CD4-positive, alpha-beta T cell treated with Interferon gamma for 1 hour (primary cell): ENCODE results near the gene C11orf21.
A peak's percentile ranks its signal among the peaks of the same experiment; 100 is the strongest.

ENCODE experiments used
- DNase-seq: peaks from one replicate; pipeline ENCODE4 v3.0.0-alpha.2; 2020

C11orf21 gene

GRCh38 chr11:2270322-2271076 lies 31.2 kb downstream of the C11orf21 start, which contains the start of gene ASCL2:
ASCL2 (minus strand) TSS chr11:2270588; CDS start chr11:2270332, 256 bp downstream.
- no peak for DNase-seq

GRCh38 chr11:2269601-2270321 lies 32.0 kb downstream of the C11orf21 start:
- peak; percentile 62 for DNase-seq

GRCh38 chr11:2268729-2269600 lies 32.8 kb downstream of the C11orf21 start:
- peak; percentile 71 for DNase-seq

GRCh38 chr11:2267851-2268728 lies 33.6 kb downstream of the C11orf21 start:
- no peak for DNase-seq

- no peak for DNase-seq
Measured at GRCh38 chr11:2267306-2267850, 34.3 kb downstream of the C11orf21 start.

GRCh38 chr11:2266586-2267305 lies 35.0 kb downstream of the C11orf21 start:
- no peak for DNase-seq

GRCh38 chr11:2265854-2266585 lies 35.7 kb downstream of the C11orf21 start:
- no peak for DNase-seq

- DNase-seq = peak; percentile 62
Measured at GRCh38 chr11:2265396-2265795, 36.3 kb downstream of the C11orf21 start.

GRCh38 chr11:2264366-2265053 lies 37.2 kb downstream of the C11orf21 start:
- no peak for DNase-seq

- no peak for DNase-seq
Measured at GRCh38 chr11:2263724-2264360, 37.9 kb downstream of the C11orf21 start.

- no peak for DNase-seq
Measured at GRCh38 chr11:2263071-2263565, 38.6 kb downstream of the C11orf21 start.

GRCh38 chr11:2262301-2263070 lies 39.2 kb downstream of the C11orf21 start:
- DNase-seq = no peak

GRCh38 chr11:2261436-2262230 lies 40.1 kb downstream of the C11orf21 start:
- no peak for DNase-seq

- no peak for DNase-seq
Measured at GRCh38 chr11:2260491-2261364, 41.0 kb downstream of the C11orf21 start.

- DNase-seq = no peak
Measured at GRCh38 chr11:2259897-2260451, 41.7 kb downstream of the C11orf21 start.

- no peak for DNase-seq
Measured at GRCh38 chr11:2259466-2259830, 42.3 kb downstream of the C11orf21 start.
